ENCODE results near the gene PET117. TPM values are rescaled to one million over a fixed set of nuclear protein-coding genes. Genes with fewer than 3 reads are reported as not detected.
A peak's percentile ranks its signal among the peaks of the same experiment; 100 is the strongest.
"Not testable (repeated sequence)": the region's sequence is repeated elsewhere in the genome, so short reads cannot be mapped to it uniquely, and the experiment has no call there.

The PET117 gene
- polyA plus RNA-seq (ENCODE audit: insufficient read length in 3 of 3): 10 to 100 TPM; 16.5 to 18.4 (median 17.9) TPM
- long read RNA-seq, donor 1, transcript PET117-201 (2 exons, 1,141 nt): major isoform, 8 of 8 reads
- long read RNA-seq, donor 1, partial matches to known transcripts: 0 of 8 reads
- long read RNA-seq, donor 1, other reads (novel, unspliced or antisense): 0 of 8 reads
- long read RNA-seq, donor 2, transcript PET117-201 (2 exons, 1,141 nt): major isoform, 6 of 6 reads
- long read RNA-seq, donor 2, partial matches to known transcripts: 0 of 6 reads
- long read RNA-seq, donor 2, other reads (novel, unspliced or antisense): 0 of 6 reads
- long read RNA-seq, donor 3, transcript PET117-201 (2 exons, 1,141 nt): major isoform, 12 of 12 reads
- long read RNA-seq, donor 3, partial matches to known transcripts: 0 of 12 reads
- long read RNA-seq, donor 3, other reads (novel, unspliced or antisense): 0 of 12 reads
- long read RNA-seq, donor 4, transcript PET117-201 (2 exons, 1,141 nt): major isoform, 5 of 5 reads
- long read RNA-seq, donor 4, partial matches to known transcripts: 0 of 5 reads
- long read RNA-seq, donor 4, other reads (novel, unspliced or antisense): 0 of 5 reads
- long read RNA-seq, donor 5, transcript PET117-201 (2 exons, 1,141 nt): major isoform, 14 of 14 reads
- long read RNA-seq, donor 5, partial matches to known transcripts: 0 of 14 reads
- long read RNA-seq, donor 5, other reads (novel, unspliced or antisense): 0 of 14 reads
- long read RNA-seq, donor 6, transcript PET117-201 (2 exons, 1,141 nt): major isoform, 5 of 5 reads
- long read RNA-seq, donor 6, partial matches to known transcripts: 0 of 5 reads
- long read RNA-seq, donor 6, other reads (novel, unspliced or antisense): 0 of 5 reads
- long read RNA-seq, donor 7, transcript PET117-201 (2 exons, 1,141 nt): major isoform, 12 of 12 reads
- long read RNA-seq, donor 7, partial matches to known transcripts: 0 of 12 reads
- long read RNA-seq, donor 7, other reads (novel, unspliced or antisense): 0 of 12 reads
- long read RNA-seq, donor 8, transcript PET117-201 (2 exons, 1,141 nt): major isoform, 10 of 10 reads
- long read RNA-seq, donor 8, partial matches to known transcripts: 0 of 10 reads
- long read RNA-seq, donor 8, other reads (novel, unspliced or antisense): 0 of 10 reads
- long read RNA-seq, donor 9, transcript PET117-201 (2 exons, 1,141 nt): major isoform, 6 of 6 reads
- long read RNA-seq, donor 9, partial matches to known transcripts: 0 of 6 reads
- long read RNA-seq, donor 9, other reads (novel, unspliced or antisense): 0 of 6 reads
- long read RNA-seq, donor 10, transcript PET117-201 (2 exons, 1,141 nt): major isoform, 10 of 10 reads
- long read RNA-seq, donor 10, partial matches to known transcripts: 0 of 10 reads
- long read RNA-seq, donor 10, other reads (novel, unspliced or antisense): 0 of 10 reads
- long read RNA-seq, donor 11, partial matches to known transcripts: 0 of 4 reads
- long read RNA-seq, donor 11, other reads (novel, unspliced or antisense): 0 of 4 reads
- long read RNA-seq, donor 12, partial matches to known transcripts: 0 of 4 reads
- long read RNA-seq, donor 12, other reads (novel, unspliced or antisense): 0 of 4 reads
- long read RNA-seq, donor 13, transcript PET117-201 (2 exons, 1,141 nt): major isoform, 9 of 9 reads
- long read RNA-seq, donor 13, partial matches to known transcripts: 0 of 9 reads
- long read RNA-seq, donor 13, other reads (novel, unspliced or antisense): 0 of 9 reads
- long read RNA-seq, donor 14, transcript PET117-201 (2 exons, 1,141 nt): major isoform, 10 of 10 reads
- long read RNA-seq, donor 14, partial matches to known transcripts: 0 of 10 reads
- long read RNA-seq, donor 14, other reads (novel, unspliced or antisense): 0 of 10 reads
- long read RNA-seq, donor 15, partial matches to known transcripts: 0 of 2 reads
- long read RNA-seq, donor 15, other reads (novel, unspliced or antisense): 0 of 2 reads
- long read RNA-seq, donor 16, transcript PET117-201 (2 exons, 1,141 nt): major isoform, 14 of 14 reads
- long read RNA-seq, donor 16, partial matches to known transcripts: 0 of 14 reads
- long read RNA-seq, donor 16, other reads (novel, unspliced or antisense): 0 of 14 reads

- DNase-seq (ENCODE audit: extremely low read depth in 1 of 11, low read depth in 9 of 11, low spot score in 4 of 11): peak; percentile 87 to 95 (median 94)
Measured at GRCh38 chr20:18137412-18138265, at the start of gene PET117, which contains the start of gene KAT14. Gene PET117, plus strand, starts transcription at chr20:18137863. Its CDS starts 93 bp downstream, at chr20:18137956. Gene KAT14, plus strand, starts transcription at chr20:18137863. Its CDS starts 4,798 bp downstream, at chr20:18142661.

GRCh38 chr20:18088298-18088697 is 49.4 kb upstream of the PET117 start:
- not testable (repeated sequence) for DNase-seq (ENCODE audit: extremely low read depth in 1 of 11, low read depth in 9 of 11, low spot score in 4 of 11)

GRCh38 chr20:18088841-18089240 is 48.8 kb upstream of the PET117 start:
- DNase-seq (ENCODE audit: extremely low read depth in 1 of 11, low read depth in 9 of 11, low spot score in 4 of 11): not testable (repeated sequence)

GRCh38 chr20:18090044-18090443 is 47.6 kb upstream of the PET117 start:
- no peak for DNase-seq (ENCODE audit: extremely low read depth in 1 of 11, low read depth in 9 of 11, low spot score in 4 of 11)

GRCh38 chr20:18090477-18090876 is 47.2 kb upstream of the PET117 start:
- DNase-seq (ENCODE audit: extremely low read depth in 1 of 11, low read depth in 9 of 11, low spot score in 4 of 11): no peak

GRCh38 chr20:18091623-18092022 is 46.0 kb upstream of the PET117 start:
- no peak for DNase-seq (ENCODE audit: extremely low read depth in 1 of 11, low read depth in 9 of 11, low spot score in 4 of 11)

- no peak for DNase-seq (ENCODE audit: extremely low read depth in 1 of 11, low read depth in 9 of 11, low spot score in 4 of 11)
Measured at GRCh38 chr20:18092890-18093289, 44.8 kb upstream of the PET117 start.

- DNase-seq (ENCODE audit: extremely low read depth in 1 of 11, low read depth in 9 of 11, low spot score in 4 of 11): no peak
Measured at GRCh38 chr20:18093388-18093787, 44.3 kb upstream of the PET117 start.

- no peak for DNase-seq (ENCODE audit: extremely low read depth in 1 of 11, low read depth in 9 of 11, low spot score in 4 of 11)
Measured at GRCh38 chr20:18094191-18094590, 43.5 kb upstream of the PET117 start.

GRCh38 chr20:18100569-18100968 is 37.1 kb upstream of the PET117 start:
- not testable (repeated sequence) for DNase-seq (ENCODE audit: extremely low read depth in 1 of 11, low read depth in 9 of 11, low spot score in 4 of 11)

GRCh38 chr20:18101125-18101810 is 36.4 kb upstream of the PET117 start:
- DNase-seq (ENCODE audit: extremely low read depth in 1 of 11, low read depth in 9 of 11, low spot score in 4 of 11): no peak

- no peak for DNase-seq (ENCODE audit: extremely low read depth in 1 of 11, low read depth in 9 of 11, low spot score in 4 of 11)
Measured at GRCh38 chr20:18103497-18103896, 34.2 kb upstream of the PET117 start.

- no peak for DNase-seq (ENCODE audit: extremely low read depth in 1 of 11, low read depth in 9 of 11, low spot score in 4 of 11)
Measured at GRCh38 chr20:18108326-18108725, 29.3 kb upstream of the PET117 start.

- DNase-seq (ENCODE audit: extremely low read depth in 1 of 11, low read depth in 9 of 11, low spot score in 4 of 11): not testable (repeated sequence)
Measured at GRCh38 chr20:18128574-18128973, 9.1 kb upstream of the PET117 start.

- no peak for DNase-seq (ENCODE audit: extremely low read depth in 1 of 11, low read depth in 9 of 11, low spot score in 4 of 11)
Measured at GRCh38 chr20:18132663-18133062, 5.0 kb upstream of the PET117 start.

- DNase-seq (ENCODE audit: extremely low read depth in 1 of 11, low read depth in 9 of 11, low spot score in 4 of 11): no peak
Measured at GRCh38 chr20:18133962-18134361, 3.7 kb upstream of the PET117 start.
